Glutamatergic neuron (in vitro differentiated cells): ENCODE data around the gene C3orf49. TPM values are rescaled to one million over a fixed set of nuclear protein-coding genes. Genes with fewer than 3 reads are reported as not detected.

Experiments
- DNase-seq: peaks from one replicate; pipeline ENCODE4 v3.0.0; 2022
- H3K27ac Mint-ChIP-seq: one replicate; pipeline ENCODE4 v1.8.0; 2020; ENCODE audit warnings: mild to moderate bottlenecking, mixed read lengths, inconsistent platforms; ENCODE audit not compliant: unreplicated experiment
- H3K27me3 Mint-ChIP-seq: one replicate; pipeline ENCODE4 v1.8.0; 2020; ENCODE audit warnings: mild to moderate bottlenecking, moderate library complexity, mixed read lengths, inconsistent platforms; ENCODE audit not compliant: unreplicated experiment
- H3K36me3 Mint-ChIP-seq: one replicate; pipeline ENCODE4 v1.8.0; 2020; ENCODE audit warnings: mild to moderate bottlenecking, mixed read lengths, inconsistent platforms; ENCODE audit not compliant: unreplicated experiment
- H3K4me1 Mint-ChIP-seq: one replicate; pipeline ENCODE4 v1.8.0; 2020; ENCODE audit warnings: mild to moderate bottlenecking, low read depth, mixed read lengths, inconsistent platforms; ENCODE audit not compliant: unreplicated experiment
- H3K4me3 Mint-ChIP-seq: one replicate; pipeline ENCODE4 v1.8.0; 2020; ENCODE audit warnings: mild to moderate bottlenecking, mixed read lengths, inconsistent platforms; ENCODE audit not compliant: unreplicated experiment
- H3K9me3 Mint-ChIP-seq: one replicate; pipeline ENCODE4 v1.8.0; 2020; ENCODE audit warnings: mild to moderate bottlenecking, moderate library complexity, mixed read lengths, inconsistent platforms; ENCODE audit not compliant: unreplicated experiment
- CTCF ChIP-seq: fragments of 200-600 bp; sonication (generic); IDR thresholded peaks from one replicate; pipeline ENCODE4 v1.5.0; 2021; ENCODE audit not compliant: partially characterized antibody, unreplicated experiment
- total RNA-seq: library from RNA; stranded (reverse); fragmentation: NEBNext Ultra II Directional; extraction: Animal tissue kit (Norgen Biotek cat#: 25700); gene quantifications from one replicate; pipeline ENCODE4 v1.2.1, GENCODE V29; 2021; ENCODE audit not compliant: unreplicated experiment

C3orf49 gene
- total RNA-seq, 1 donor from 2014 or later, result not detected

GRCh38 chr3:63798544-63798943 lies 20.6 kb upstream of the C3orf49 start:
- Mint-ChIP-seq H3K27ac (no peak overlapping the region), H3K27me3 (no peaks in the 10 kb centered on the region), H3K4me3 (no peak overlapping the region), H3K9me3 (no peaks in the 10 kb centered on the region), H3K36me3 (no peaks in the 10 kb centered on the region), H3K4me1 (peaks cover 2% of the 10 kb centered on the region)
- TF ChIP-seq CTCF, result no peak
- DNase-seq, result no peak

- DNase-seq, result no peak
- no peaks in the 10 kb centered on the region for H3K9me3 Mint-ChIP-seq
- H3K36me3 Mint-ChIP-seq, result no peaks in the 10 kb centered on the region
- peaks cover 2% of the 10 kb centered on the region for H3K4me1 Mint-ChIP-seq
- no peak overlapping the region for H3K4me3 Mint-ChIP-seq
- no peak overlapping the region for H3K27ac Mint-ChIP-seq
- no peaks in the 10 kb centered on the region for H3K27me3 Mint-ChIP-seq
- TF ChIP-seq CTCF, result no peak
Observed at GRCh38 chr3:63798949-63799348, 20.1 kb upstream of the C3orf49 start.

- Mint-ChIP-seq H3K27me3 (no peaks in the 10 kb centered on the region), H3K9me3 (no peaks in the 10 kb centered on the region), H3K4me1 (peaks cover 5% of the 10 kb centered on the region), H3K4me3 (no peak overlapping the region), H3K36me3 (no peaks in the 10 kb centered on the region), H3K27ac (no peak overlapping the region)
- DNase-seq, result no peak
- TF ChIP-seq CTCF, result no peak
Observed at GRCh38 chr3:63800097-63800496, 19.0 kb upstream of the C3orf49 start.

DNA sequence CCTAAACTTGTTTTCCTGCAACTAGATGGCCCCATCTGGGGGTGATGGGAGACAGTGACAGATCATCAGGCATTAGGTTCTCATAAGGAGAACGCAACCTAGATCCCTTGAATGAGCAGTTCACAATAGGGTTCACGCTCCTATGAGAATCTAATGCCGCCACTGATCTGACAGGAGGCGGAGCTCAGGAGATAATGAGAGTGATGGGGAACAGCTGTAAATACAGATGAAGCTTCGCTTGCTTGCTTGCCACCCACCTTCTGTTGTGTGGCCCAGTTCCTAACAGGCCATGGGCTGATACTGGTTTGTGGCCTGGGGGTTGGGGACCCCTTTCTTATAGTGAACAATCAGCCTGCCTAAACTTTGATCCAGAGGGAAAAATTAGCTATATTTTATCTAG lies 15.2 kb upstream of the C3orf49 start:
- DNase-seq, result no peak
- Mint-ChIP-seq H3K36me3 (no peaks in the 10 kb centered on the region), H3K4me1 (peaks cover 5% of the 10 kb centered on the region), H3K27ac (no peak overlapping the region), H3K9me3 (no peaks in the 10 kb centered on the region), H3K27me3 (no peaks in the 10 kb centered on the region), H3K4me3 (no peak overlapping the region)
- TF ChIP-seq CTCF, result no peak

- Mint-ChIP-seq H3K4me1 (peaks cover 4% of the 10 kb centered on the region), H3K4me3 (no peak overlapping the region), H3K27ac (no peak overlapping the region), H3K36me3 (no peaks in the 10 kb centered on the region), H3K9me3 (no peaks in the 10 kb centered on the region), H3K27me3 (no peaks in the 10 kb centered on the region)
- no peak for TF ChIP-seq CTCF
- no peak for DNase-seq
Observed at GRCh38 chr3:63807961-63808565, 11.0 kb upstream of the C3orf49 start.
